Kidney epithelial cell (primary cell): ENCODE results near the gene ZBTB38. TPM values are rescaled to one million over a fixed set of nuclear protein-coding genes. Genes with fewer than 3 reads are reported as not detected.

Experiments used
- DNase-seq: peaks from one replicate; pipeline ENCODE4 v3.0.0-alpha.2; 2010; ENCODE audit warnings: low read depth
- H3K27me3 ChIP-seq: 2 replicates; pipeline ENCODE4 v1.6.0; 2011; ENCODE audit warnings: low read length; ENCODE audit not compliant: control insufficient read depth, insufficient read depth
- H3K36me3 ChIP-seq: 2 replicates; pipeline ENCODE4 v1.5.1; 2011; ENCODE audit warnings: low read length; ENCODE audit not compliant: control insufficient read depth, insufficient read depth
- H3K4me3 ChIP-seq: 2 replicates; pipeline ENCODE4 v1.5.1; 2011; ENCODE audit warnings: low read depth, mild to moderate bottlenecking, control low read depth, low read length
- total RNA-seq: library from RNA; depleted of rRNA; stranded (reverse); fragments of >200 nt; gene quantifications from 2 replicates; pipeline ENCODE4 v1.2.3, GENCODE V29; 2015
- TF ChIP-seq, protein P1 (sequence below): IDR thresholded peaks from 2 replicates; pipeline ENCODE4 v1.5.1; 2011; ENCODE audit warnings: mild to moderate bottlenecking, moderate library complexity, low read length, control low read depth, inconsistent platforms; ENCODE audit not compliant: insufficient read depth, poor library complexity, severe bottlenecking

Gene ZBTB38
- total RNA-seq, 1 donor from 2014 or later = 87.0 TPM

DNA sequence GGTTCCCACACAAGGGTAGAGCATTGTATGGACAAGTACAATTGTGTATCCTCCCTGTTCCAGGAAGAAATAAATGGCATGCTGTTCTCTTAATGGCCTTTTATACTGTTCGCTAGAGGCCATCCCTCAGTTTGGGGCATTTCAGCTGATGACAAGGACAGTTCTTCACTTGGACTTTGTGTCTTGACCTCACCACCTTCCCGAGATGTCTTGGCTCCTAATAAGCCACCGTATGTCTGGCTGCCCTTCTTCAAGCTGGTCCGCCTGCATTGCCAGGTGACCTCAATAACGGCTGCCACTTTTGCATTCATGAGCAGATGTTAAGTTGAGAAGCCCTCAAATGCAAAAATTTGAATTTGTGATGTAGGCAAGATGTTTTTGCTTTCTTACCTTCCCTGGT is 24.1 kb downstream of the ZBTB38 start:
- TF ChIP-seq, protein P1, sequence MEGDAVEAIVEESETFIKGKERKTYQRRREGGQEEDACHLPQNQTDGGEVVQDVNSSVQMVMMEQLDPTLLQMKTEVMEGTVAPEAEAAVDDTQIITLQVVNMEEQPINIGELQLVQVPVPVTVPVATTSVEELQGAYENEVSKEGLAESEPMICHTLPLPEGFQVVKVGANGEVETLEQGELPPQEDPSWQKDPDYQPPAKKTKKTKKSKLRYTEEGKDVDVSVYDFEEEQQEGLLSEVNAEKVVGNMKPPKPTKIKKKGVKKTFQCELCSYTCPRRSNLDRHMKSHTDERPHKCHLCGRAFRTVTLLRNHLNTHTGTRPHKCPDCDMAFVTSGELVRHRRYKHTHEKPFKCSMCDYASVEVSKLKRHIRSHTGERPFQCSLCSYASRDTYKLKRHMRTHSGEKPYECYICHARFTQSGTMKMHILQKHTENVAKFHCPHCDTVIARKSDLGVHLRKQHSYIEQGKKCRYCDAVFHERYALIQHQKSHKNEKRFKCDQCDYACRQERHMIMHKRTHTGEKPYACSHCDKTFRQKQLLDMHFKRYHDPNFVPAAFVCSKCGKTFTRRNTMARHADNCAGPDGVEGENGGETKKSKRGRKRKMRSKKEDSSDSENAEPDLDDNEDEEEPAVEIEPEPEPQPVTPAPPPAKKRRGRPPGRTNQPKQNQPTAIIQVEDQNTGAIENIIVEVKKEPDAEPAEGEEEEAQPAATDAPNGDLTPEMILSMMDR = no peak
- no peaks in the 10 kb centered on the region for H3K27me3 ChIP-seq
- no peaks in the 10 kb centered on the region for H3K36me3 ChIP-seq
- H3K4me3 ChIP-seq = no peak overlapping the region
- no peak for DNase-seq

DNA sequence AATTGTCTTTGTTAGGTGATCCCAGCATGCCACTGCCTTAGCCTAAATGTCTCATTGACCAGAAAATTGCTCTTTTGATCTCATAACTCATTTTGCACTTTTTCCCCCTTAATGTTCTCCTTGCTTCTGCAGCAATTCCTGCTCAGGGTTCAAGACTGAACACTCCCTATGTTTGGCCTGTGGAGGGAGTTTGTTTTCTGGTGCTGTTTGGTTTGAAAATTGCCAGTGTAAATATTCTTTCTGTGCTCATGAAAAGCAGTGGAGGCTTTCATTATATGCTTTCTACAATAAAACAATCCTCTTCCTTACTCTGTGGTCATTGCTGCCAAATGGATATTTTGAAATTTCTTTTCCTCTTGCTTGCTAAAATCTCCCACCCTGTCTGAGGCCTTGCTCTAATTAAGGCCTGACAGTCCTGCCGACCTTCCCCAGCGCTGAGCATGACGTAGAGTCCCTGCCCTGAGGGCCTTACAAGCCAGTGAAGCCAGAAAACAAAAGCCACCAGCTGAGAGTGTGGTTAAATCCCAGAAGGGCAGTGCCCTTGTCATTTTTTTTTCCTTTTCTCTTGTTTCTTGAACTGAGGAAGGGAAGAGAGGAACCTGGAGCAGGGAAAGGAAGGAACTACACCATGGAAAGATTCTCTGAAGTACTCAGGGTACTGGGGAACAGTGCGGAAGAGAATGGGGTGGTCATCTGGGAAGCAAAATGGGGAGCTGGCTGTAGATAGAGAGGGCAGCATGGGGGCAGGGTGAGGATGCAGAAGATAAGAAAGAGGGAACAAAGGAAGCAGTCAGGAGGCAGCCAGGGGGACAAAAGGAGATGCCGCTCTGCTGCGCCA is 24.8 kb downstream of the ZBTB38 start:
- TF ChIP-seq, protein P1 = no peak
- no peaks in the 10 kb centered on the region for H3K36me3 ChIP-seq
- no peak for DNase-seq

DNA sequence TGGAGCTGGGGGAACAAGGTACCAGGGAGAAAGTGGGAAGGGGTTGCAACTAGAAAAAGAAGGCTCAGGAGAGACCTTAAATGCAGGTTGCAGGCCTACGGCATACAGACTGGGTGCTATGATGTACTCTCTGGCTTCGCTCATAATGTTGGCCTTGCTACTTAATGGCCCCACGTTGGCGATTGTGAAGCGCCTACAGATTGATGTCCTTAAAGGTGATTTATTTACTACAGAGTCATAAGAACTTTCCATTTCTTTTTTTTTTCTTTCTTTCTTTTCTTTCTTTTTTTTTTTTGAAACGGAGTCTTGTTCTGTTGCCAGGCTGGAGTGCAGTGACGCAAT is 25.4 kb downstream of the ZBTB38 start:
- no peak for DNase-seq
- TF ChIP-seq, protein P1 = no peak
- Histone ChIP-seq H3K4me3 (no peak overlapping the region), H3K36me3 (no peaks in the 10 kb centered on the region), H3K27me3 (no peaks in the 10 kb centered on the region)

More for the DNA sequence above, 24.8 kb downstream of the ZBTB38 start:
- Histone ChIP-seq H3K27me3 (no peaks in the 10 kb centered on the region), H3K4me3 (no peak overlapping the region)

DNA sequence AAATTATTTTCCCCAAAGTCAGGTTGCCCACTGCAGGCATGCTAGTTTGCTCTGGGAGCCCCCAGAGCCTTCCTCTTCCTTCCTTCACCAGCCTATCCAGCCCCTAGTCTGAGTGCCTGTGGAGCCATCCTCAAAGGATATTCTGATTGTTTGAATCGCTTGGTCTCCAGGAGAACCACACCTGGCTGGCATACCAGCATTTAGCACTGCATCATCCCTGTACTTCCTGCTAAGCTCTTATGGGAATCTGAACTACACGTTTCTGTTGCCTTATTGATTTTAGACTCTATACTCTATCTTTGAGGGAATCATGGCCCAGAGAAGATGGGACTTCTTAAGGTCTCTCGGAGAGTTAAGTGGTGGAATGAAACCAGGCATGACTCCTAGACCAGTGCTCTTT is 26.3 kb downstream of the ZBTB38 start:
- TF ChIP-seq, protein P1 = no peak
- no peak for DNase-seq
- H3K36me3 ChIP-seq = no peaks in the 10 kb centered on the region
- no peak overlapping the region for H3K4me3 ChIP-seq
- H3K27me3 ChIP-seq = no peaks in the 10 kb centered on the region

DNA sequence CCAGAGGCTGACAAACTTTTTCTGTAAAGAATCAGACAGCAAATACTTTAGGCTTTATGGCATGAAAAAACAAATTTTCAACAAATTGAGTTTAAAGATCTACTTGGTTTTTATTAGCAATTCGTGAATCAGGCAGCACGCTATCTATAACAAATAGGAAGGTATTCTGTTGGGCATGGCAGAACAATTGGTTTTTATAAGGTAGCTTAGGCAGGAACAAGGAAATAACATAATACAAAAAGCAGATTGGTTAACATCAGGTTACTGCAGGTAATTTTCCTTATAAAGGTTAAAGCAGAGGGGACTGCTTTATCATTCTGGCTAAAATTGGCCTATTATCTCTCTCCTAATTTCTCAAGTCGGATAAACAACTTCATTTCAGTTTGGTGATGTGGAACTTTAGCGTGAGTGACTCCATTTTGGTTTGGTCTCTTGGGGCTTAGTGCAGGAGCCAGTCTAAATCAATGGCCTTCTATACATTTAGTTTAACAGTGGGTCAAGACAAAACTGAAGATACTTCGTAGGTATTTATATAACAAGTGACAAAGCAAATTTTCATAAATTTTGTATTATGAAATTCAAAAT is 26.8 kb downstream of the ZBTB38 start:
- Histone ChIP-seq H3K36me3 (no peaks in the 10 kb centered on the region), H3K27me3 (no peaks in the 10 kb centered on the region), H3K4me3 (no peak overlapping the region)
- no peak for DNase-seq
- TF ChIP-seq, protein P1 = no peak
